HL-60 (cell line): ENCODE data around the gene ZBTB26.
A peak's percentile ranks its signal among the peaks of the same experiment; 100 is the strongest.

ENCODE experiments used
- DNase-seq, 2 experiments: peaks; one replicate each; pipeline ENCODE4 v3.0.0-alpha.2; 2010 to 2020; ENCODE audit warnings: low read depth in 1 of 2, low spot score in 1 of 2
- H3K27ac ChIP-seq: fragments of 250-450 bp; sonication (Bioruptor Pico); replicated peaks from 2 replicates; pipeline ENCODE4 v1.5.1; 2020; ENCODE audit warnings: mild to moderate bottlenecking, moderate library complexity
- H3K27me3 ChIP-seq: fragments of 250-450 bp; sonication (Bioruptor Pico); 2 replicates; pipeline ENCODE4 v1.5.1; 2021; ENCODE audit warnings: mild to moderate bottlenecking, moderate library complexity; ENCODE audit not compliant: insufficient read depth, poor library complexity, severe bottlenecking
- H3K4me3 ChIP-seq: replicated peaks from 2 replicates; pipeline ENCODE4 v1.5.1; 2011; ENCODE audit warnings: mild to moderate bottlenecking, control low read depth, low read length; ENCODE audit not compliant: insufficient read depth
- GABPA ChIP-seq: IDR thresholded peaks from 2 replicates; pipeline ENCODE4 v1.6.1; 2012; ENCODE audit warnings: low read depth
- POLR2AphosphoS5 ChIP-seq: IDR thresholded peaks from 2 replicates; pipeline ENCODE4 v1.6.1; 2012; ENCODE audit warnings: low read depth
- SPI1 ChIP-seq: IDR thresholded peaks from 2 replicates; pipeline ENCODE4 v1.6.1; 2012; ENCODE audit warnings: low read depth, mild to moderate bottlenecking, borderline replicate concordance
- TF ChIP-seq, protein P1 (sequence below): IDR thresholded peaks from 2 replicates; pipeline ENCODE4 v1.6.1; 2012; ENCODE audit warnings: low read depth; ENCODE audit not compliant: insufficient replicate concordance
- TF ChIP-seq, protein P2 (sequence below): IDR thresholded peaks from one replicate; pipeline ENCODE4 v1.5.1; 2011; ENCODE audit warnings: low read length, control low read depth, inconsistent platforms; ENCODE audit not compliant: insufficient read depth

Gene ZBTB26

DNA sequence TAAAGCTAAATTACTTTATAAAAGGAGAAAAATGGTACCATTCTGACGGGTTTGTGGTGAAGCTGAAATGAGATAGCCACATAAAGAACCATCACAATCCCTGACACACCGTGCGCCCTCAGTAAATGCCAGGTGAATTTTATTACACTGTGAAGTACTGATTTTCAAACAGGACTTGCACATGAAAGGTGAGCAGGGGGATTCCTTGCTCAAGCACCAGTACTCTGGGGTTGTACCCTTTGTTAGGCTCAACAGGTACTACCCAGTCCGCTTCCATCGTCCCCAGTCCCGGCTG, 9.1 kb upstream of the ZBTB26 start:
- TF ChIP-seq, protein P1, sequence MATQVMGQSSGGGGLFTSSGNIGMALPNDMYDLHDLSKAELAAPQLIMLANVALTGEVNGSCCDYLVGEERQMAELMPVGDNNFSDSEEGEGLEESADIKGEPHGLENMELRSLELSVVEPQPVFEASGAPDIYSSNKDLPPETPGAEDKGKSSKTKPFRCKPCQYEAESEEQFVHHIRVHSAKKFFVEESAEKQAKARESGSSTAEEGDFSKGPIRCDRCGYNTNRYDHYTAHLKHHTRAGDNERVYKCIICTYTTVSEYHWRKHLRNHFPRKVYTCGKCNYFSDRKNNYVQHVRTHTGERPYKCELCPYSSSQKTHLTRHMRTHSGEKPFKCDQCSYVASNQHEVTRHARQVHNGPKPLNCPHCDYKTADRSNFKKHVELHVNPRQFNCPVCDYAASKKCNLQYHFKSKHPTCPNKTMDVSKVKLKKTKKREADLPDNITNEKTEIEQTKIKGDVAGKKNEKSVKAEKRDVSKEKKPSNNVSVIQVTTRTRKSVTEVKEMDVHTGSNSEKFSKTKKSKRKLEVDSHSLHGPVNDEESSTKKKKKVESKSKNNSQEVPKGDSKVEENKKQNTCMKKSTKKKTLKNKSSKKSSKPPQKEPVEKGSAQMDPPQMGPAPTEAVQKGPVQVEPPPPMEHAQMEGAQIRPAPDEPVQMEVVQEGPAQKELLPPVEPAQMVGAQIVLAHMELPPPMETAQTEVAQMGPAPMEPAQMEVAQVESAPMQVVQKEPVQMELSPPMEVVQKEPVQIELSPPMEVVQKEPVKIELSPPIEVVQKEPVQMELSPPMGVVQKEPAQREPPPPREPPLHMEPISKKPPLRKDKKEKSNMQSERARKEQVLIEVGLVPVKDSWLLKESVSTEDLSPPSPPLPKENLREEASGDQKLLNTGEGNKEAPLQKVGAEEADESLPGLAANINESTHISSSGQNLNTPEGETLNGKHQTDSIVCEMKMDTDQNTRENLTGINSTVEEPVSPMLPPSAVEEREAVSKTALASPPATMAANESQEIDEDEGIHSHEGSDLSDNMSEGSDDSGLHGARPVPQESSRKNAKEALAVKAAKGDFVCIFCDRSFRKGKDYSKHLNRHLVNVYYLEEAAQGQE = peak; percentile 40
- no peak for TF ChIP-seq SPI1
- Histone ChIP-seq H3K27me3 (no peaks in the 10 kb centered on the region), H3K4me3 (peak overlapping the region; percentile 16; the same call in 1 of the 2 replicates), H3K27ac (peak overlapping the region; percentile 8; the same call in 1 of the 2 replicates)
- no peak for DNase-seq

DNA sequence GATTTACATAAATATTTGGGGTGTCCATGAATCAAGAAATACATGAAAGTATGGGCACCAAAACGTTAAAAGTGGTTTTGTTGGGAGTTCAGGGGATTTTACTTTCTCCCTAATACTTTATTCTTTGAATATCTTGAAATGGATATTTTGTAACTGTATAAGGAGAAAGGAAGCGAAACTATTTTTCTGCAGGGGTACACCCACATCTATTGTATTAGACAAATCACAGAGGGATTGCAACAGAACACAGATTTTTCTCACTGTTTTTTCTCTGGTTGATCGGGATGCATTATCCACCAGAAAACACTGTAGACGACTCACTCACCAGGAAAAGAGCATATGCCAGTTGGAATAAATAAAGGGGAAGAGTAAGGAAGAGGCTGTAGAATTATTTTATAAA, 8.3 kb upstream of the ZBTB26 start:
- Histone ChIP-seq H3K4me3 (no peak overlapping the region), H3K27ac (no peak overlapping the region), H3K27me3 (no peaks in the 10 kb centered on the region)
- TF ChIP-seq SPI1 (no peak), GABPA (no peak)
- no peak for DNase-seq

DNA sequence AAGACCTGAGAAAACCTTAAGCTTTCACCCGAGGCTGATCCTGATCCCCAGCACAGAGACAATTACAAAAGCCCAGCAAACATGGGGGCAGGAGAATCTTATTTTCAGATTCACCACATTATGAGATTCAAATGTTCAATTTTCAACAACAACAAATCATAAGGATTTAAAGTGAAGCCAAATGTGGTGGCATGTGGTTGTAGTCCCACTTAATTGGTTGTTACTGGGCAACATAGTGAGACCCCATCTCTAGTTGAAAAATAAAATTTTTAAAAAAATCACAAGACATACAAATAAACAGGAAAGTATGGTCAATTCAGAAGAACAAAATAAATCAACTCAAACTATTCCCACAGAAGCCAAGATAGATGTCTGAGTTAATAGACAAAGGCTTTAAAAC, 5.6 kb upstream of the ZBTB26 start:
- Histone ChIP-seq H3K27ac (no peak overlapping the region), H3K4me3 (no peak overlapping the region), H3K27me3 (no peaks in the 10 kb centered on the region)
- no peak for DNase-seq
- TF ChIP-seq SPI1 (no peak), GABPA (no peak), POLR2AphosphoS5 (no peak)
- TF ChIP-seq, protein P1 = no peak
- TF ChIP-seq, protein P2, sequence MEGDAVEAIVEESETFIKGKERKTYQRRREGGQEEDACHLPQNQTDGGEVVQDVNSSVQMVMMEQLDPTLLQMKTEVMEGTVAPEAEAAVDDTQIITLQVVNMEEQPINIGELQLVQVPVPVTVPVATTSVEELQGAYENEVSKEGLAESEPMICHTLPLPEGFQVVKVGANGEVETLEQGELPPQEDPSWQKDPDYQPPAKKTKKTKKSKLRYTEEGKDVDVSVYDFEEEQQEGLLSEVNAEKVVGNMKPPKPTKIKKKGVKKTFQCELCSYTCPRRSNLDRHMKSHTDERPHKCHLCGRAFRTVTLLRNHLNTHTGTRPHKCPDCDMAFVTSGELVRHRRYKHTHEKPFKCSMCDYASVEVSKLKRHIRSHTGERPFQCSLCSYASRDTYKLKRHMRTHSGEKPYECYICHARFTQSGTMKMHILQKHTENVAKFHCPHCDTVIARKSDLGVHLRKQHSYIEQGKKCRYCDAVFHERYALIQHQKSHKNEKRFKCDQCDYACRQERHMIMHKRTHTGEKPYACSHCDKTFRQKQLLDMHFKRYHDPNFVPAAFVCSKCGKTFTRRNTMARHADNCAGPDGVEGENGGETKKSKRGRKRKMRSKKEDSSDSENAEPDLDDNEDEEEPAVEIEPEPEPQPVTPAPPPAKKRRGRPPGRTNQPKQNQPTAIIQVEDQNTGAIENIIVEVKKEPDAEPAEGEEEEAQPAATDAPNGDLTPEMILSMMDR = no peak

DNA sequence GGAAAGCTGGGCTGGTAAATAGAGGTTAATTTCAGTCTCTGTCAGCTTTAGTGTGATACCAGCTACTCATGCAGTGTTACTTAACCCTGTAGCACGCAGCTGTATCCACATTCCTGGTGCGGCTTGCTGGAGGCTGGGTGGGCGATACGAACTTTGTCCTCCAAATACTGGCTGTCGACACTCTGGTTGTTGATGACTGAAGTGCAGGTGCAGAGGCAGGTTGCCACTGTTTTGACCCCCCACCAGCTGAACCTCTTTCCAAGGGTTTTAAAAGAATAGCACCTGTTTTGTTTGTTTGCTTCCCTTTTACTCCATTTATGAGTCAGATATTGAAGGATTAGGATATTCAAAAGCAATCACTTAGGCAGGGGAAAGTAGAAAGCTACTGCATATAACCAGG, 5.2 kb upstream of the ZBTB26 start:
- no peak overlapping the region for H3K27ac ChIP-seq
- no peak for DNase-seq
- TF ChIP-seq POLR2AphosphoS5 = no peak
- TF ChIP-seq, protein P2 = no peak
- TF ChIP-seq, protein P1 = no peak
- no peak for TF ChIP-seq GABPA
- TF ChIP-seq SPI1 = no peak
- no peaks in the 10 kb centered on the region for H3K27me3 ChIP-seq
- no peak overlapping the region for H3K4me3 ChIP-seq
